Gastrocnemius medialis (tissue), 4 donors: ENCODE results near the gene PALLD. TPM values are rescaled to one million over a fixed set of nuclear protein-coding genes. Genes with fewer than 3 reads are reported as not detected.

Experiments used
- ATAC-seq, 2 donors: fragments of 150-250 bp; one replicate each; pipeline ENCODE4 v1.9.1; 2016
- DNase-seq, 2 donors: peaks; one replicate each; pipeline ENCODE4 v3.0.0-alpha.2; 2019
- H3K27ac ChIP-seq, 4 donors: fragments of 200-600 bp; sonication (generic); 1 replicate in 1 of 4; 2 replicates in 3 of 4; pipeline ENCODE4 v1.5.1; 2016 to 2018; ENCODE audit warnings: mild to moderate bottlenecking in 2 of 4, moderate library complexity in 1 of 4
- H3K27me3 ChIP-seq, 3 donors: fragments of 200-600 bp; sonication (generic) in 2 of 3; 1 replicate in 1 of 3; 2 replicates in 2 of 3; pipeline versions ENCODE4 v1.5.1 to v1.6.0; 2016 to 2019; ENCODE audit warnings: mild to moderate bottlenecking in 1 of 3, moderate library complexity in 1 of 3
- H3K36me3 ChIP-seq, 2 donors: fragments of 200-600 bp; sonication (generic) in 1 of 2; one replicate each; pipeline ENCODE4 v1.5.1; 2017 to 2018
- H3K4me1 ChIP-seq, 2 donors: fragments of 200-600 bp; sonication (generic) in 1 of 2; one replicate each; pipeline ENCODE4 v1.5.1; 2016 to 2017; ENCODE audit warnings: mild to moderate bottlenecking in 2 of 2
- H3K4me3 ChIP-seq, 4 donors: fragments of 200-600 bp; sonication (generic) in 3 of 4; 1 replicate in 1 of 4; 2 replicates in 3 of 4; pipeline ENCODE4 v1.5.1; 2016 to 2019; ENCODE audit warnings: mild to moderate bottlenecking in 2 of 4
- H3K9me3 ChIP-seq, 3 donors: fragments of 200-600 bp; sonication (generic) in 2 of 3; 1 replicate in 1 of 3; 2 replicates in 2 of 3; pipeline ENCODE4 v1.5.1; 2016 to 2019
- POLR2A ChIP-seq, 2 donors: fragments of 450-650 bp; IDR thresholded peaks; one replicate each; pipeline ENCODE4 v1.6.1; 2017; ENCODE audit warnings: antibody characterized with exemption in 2 of 2, mild to moderate bottlenecking in 2 of 2, moderate library complexity in 2 of 2
- in situ Hi-C, 4 donors: fragments of 200-750 bp; cut with MboI; loops; one replicate each; pipeline versions ENCODE4 v1.15.0 to v1.8.0; 2017; ENCODE audit warnings: low sequenced_read_pairs in 4 of 4
- intact Hi-C: fragments of 100-400 bp; cut with DNase I; formaldehyde crosslinking; loops from one replicate; pipeline ENCODE4 v1.15.1; 2023; ENCODE audit warnings: low total_unique reads
- total RNA-seq, 4 donors: library from RNA; depleted of rRNA; stranded (reverse); fragments of >200 nt; gene quantifications; one replicate each; pipeline versions ENCODE4 v1.1.0 to v1.2.3, GENCODE V29; 2016
- TF ChIP-seq, protein P1 (sequence below), 5 experiments: fragments of 450-650 bp in 3 of 5; fragments of 200-600 bp in 2 of 5; sonication (generic) in 2 of 5; IDR thresholded peaks in 4 of 5; conservative IDR thresholded peaks in 1 of 5; 1 replicate in 4 of 5; 2 replicates in 1 of 5; pipeline ENCODE4 v1.5.1; 2016 to 2019; ENCODE audit warnings: antibody characterized with exemption in 5 of 5, mild to moderate bottlenecking in 3 of 5, moderate library complexity in 3 of 5

The PALLD gene
- total RNA-seq, 4 donors from 2014 or later = 165 to 439 (median 319) TPM

DNA sequence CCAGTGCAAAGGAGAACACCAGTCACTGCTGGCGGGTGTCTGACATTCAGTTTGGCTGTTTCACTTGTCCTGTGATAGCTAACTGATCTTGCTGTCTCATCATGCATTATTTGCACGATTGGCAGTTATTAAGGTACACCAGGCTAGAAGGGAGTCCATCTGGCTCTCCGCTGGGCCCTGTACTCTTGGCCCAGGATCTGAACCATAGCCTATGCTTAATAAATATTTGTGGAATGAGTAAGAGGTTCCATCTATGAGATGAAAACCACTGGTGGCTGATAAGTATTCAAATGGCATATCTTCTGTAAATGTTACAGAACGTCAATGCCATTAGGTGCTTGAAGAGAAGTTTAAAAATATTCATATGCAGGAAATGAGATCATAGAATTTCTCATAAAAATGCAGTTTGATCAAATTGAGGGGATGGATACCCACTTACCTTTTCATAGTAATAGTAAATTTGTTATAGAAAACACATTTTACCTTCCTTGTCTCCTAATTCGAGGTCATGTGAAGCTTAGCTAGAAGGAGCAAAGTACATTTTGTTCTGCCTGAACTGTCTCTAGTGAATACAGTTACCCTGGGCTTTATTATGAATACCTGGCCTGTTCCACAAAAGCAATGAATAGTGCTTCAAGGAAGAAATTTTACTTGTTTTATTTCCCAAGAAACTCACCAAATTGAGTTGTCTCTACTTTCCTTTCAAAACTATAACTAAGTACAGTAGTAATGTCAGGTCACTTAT is 299.7 kb downstream of the PALLD start:
- no peak for TF ChIP-seq POLR2A (IDR thresholded peaks at IDR 0.05)
- TF ChIP-seq, protein P1, sequence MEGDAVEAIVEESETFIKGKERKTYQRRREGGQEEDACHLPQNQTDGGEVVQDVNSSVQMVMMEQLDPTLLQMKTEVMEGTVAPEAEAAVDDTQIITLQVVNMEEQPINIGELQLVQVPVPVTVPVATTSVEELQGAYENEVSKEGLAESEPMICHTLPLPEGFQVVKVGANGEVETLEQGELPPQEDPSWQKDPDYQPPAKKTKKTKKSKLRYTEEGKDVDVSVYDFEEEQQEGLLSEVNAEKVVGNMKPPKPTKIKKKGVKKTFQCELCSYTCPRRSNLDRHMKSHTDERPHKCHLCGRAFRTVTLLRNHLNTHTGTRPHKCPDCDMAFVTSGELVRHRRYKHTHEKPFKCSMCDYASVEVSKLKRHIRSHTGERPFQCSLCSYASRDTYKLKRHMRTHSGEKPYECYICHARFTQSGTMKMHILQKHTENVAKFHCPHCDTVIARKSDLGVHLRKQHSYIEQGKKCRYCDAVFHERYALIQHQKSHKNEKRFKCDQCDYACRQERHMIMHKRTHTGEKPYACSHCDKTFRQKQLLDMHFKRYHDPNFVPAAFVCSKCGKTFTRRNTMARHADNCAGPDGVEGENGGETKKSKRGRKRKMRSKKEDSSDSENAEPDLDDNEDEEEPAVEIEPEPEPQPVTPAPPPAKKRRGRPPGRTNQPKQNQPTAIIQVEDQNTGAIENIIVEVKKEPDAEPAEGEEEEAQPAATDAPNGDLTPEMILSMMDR (IDR thresholded peaks at IDR 0.05 in 4 of 5, conservative IDR thresholded peaks at IDR 0.05 in 1 of 5) = no peak
- Histone ChIP-seq H3K4me1 (peaks cover 20 to 35% of the 10 kb centered on the region in 2 donors), H3K9me3 (no peaks in the 10 kb centered on the region), H3K4me3 (no peak overlapping the region), H3K27me3 (no peaks in the 10 kb centered on the region), H3K27ac (peak overlapping the region; percentile 68 to 79 (median 69)), H3K36me3 (no peaks in the 10 kb centered on the region)
- in situ Hi-C loops = no loop called here
- ATAC-seq = peak; percentile 84 to 88
- intact Hi-C loops = no loop called here
- DNase-seq = peak; percentile 45 to 46

DNA sequence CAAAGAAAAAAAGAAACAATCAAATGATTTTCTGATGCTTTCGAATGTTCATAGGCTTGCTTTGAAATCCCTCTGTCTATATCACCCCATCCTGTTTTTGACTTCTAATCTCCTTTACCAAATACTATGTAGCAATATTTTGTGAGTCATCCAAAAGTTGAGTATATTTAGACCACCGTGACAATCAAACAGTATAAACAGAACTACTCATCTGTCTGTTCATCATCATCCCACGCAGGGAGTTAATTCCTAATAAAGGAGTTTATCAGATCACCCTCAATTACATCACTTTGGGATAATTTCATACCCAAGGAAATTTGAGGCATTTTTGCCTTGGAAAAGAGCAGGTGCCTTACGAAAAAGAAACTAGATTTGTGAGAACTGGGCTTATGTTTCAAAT is 300.3 kb downstream of the PALLD start:
- no peak overlapping the region for H3K4me3 ChIP-seq
- H3K36me3 ChIP-seq = no peaks in the 10 kb centered on the region
- peaks cover 20 to 35% of the 10 kb centered on the region in 2 donors for H3K4me1 ChIP-seq
- H3K9me3 ChIP-seq = no peaks in the 10 kb centered on the region
- in situ Hi-C loops = no loop called here
- no peak for TF ChIP-seq POLR2A (IDR thresholded peaks at IDR 0.05)
- TF ChIP-seq, protein P1 (IDR thresholded peaks at IDR 0.05 in 4 of 5, conservative IDR thresholded peaks at IDR 0.05 in 1 of 5) = no peak
- no peaks in the 10 kb centered on the region for H3K27me3 ChIP-seq
- ATAC-seq (peak; percentile 82 to 88), DNase-seq (no peak)
- intact Hi-C loops = no loop called here
- peak overlapping the region; percentile 68 to 79 (median 69) for H3K27ac ChIP-seq

DNA sequence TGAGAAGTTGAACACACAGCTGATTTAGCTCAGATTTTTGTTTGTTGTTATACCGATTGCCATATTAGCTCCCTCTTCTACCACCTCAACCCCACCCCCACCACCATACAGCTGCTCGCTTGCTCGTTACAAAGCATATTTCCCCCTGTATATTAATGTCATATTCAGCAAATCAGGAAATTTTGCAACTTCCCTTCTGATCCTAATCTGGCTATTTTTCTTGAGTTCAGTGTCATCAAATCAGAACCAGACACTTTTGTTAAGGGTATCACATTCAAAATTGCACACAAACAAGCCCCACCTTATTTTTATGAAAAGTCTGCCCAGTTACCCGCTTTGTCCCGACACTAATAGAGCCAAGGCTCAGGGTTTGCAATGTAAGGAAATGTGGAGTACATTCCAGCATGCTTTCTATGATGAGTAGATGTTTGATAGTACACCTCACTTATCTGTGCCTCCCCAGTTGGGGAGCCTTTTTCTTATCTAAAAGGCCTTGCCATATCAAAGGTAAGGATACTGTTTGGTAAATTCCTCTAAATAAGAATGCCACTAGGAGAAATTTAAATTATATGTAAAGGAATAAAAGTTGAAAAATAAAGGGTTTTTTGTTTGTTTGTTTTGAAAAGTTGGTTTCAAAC is 301.0 kb downstream of the PALLD start:
- TF ChIP-seq, protein P1 (IDR thresholded peaks at IDR 0.05 in 4 of 5, conservative IDR thresholded peaks at IDR 0.05 in 1 of 5) = no peak
- TF ChIP-seq POLR2A (IDR thresholded peaks at IDR 0.05) = no peak
- no peaks in the 10 kb centered on the region for H3K27me3 ChIP-seq
- H3K27ac ChIP-seq = peak overlapping the region; percentile 17 to 79 (median 69)
- no peaks in the 10 kb centered on the region for H3K9me3 ChIP-seq
- intact Hi-C loops (no loop called here), in situ Hi-C loops (no loop called here)
- ATAC-seq (no peak), DNase-seq (no peak)
- H3K36me3 ChIP-seq = no peaks in the 10 kb centered on the region
- peaks cover 20 to 35% of the 10 kb centered on the region in 2 donors for H3K4me1 ChIP-seq
- no peak overlapping the region for H3K4me3 ChIP-seq

DNA sequence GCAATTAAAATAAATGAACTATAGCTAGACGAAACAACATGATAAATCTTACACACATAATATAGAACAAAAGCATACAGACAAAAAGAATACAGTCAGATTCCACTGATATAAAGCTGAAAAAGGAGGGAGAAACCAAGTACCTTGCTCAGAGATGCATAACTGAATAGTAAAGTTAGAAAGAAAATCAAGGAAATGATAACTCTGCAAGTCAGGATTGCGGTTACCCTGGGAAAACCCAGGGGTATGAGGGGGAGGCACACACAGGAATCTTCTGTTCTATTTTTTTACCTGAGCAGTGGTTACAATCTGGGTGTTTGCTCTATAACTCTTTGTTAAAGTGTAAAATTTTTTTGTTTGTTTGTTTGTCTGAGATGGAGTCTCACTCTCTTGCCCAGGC is 304.1 kb downstream of the PALLD start:
- peaks cover 16 to 18% of the 10 kb centered on the region in 2 donors for H3K4me1 ChIP-seq
- H3K27ac ChIP-seq = no peak overlapping the region
- ATAC-seq (no peak), DNase-seq (no peak)
- in situ Hi-C loops = no loop called here
- no peaks in the 10 kb centered on the region for H3K36me3 ChIP-seq
- intact Hi-C loops = no loop called here
- H3K4me3 ChIP-seq = no peak overlapping the region
- TF ChIP-seq, protein P1 (IDR thresholded peaks at IDR 0.05 in 4 of 5, conservative IDR thresholded peaks at IDR 0.05 in 1 of 5) = no peak
- no peak for TF ChIP-seq POLR2A (IDR thresholded peaks at IDR 0.05)
- no peaks in the 10 kb centered on the region for H3K27me3 ChIP-seq
- H3K9me3 ChIP-seq = no peaks in the 10 kb centered on the region
